A549 (cell line): ENCODE measurements around the gene NQO2. TPM values are rescaled to one million over a fixed set of nuclear protein-coding genes. Genes with fewer than 3 reads are reported as not detected.

Experiments used
- ATOH8 ChIP-seq: fragments of 250-450 bp; sonication (Bioruptor Pico); IDR thresholded peaks from 2 replicates; pipeline ENCODE4 v1.5.0; 2020; ENCODE audit warnings: low read depth, mild to moderate bottlenecking, moderate library complexity
- BCL3 ChIP-seq: fragments of >200 bp; sonication (Bioruptor Twin); formaldehyde crosslinking; IDR thresholded peaks from 3 replicates; pipeline ENCODE4 v1.6.1; 2016
- BHLHE40 ChIP-seq: IDR thresholded peaks from 2 replicates; pipeline ENCODE4 v1.6.1; 2012; ENCODE audit warnings: low read depth, low read length, inconsistent platforms
- CBX2 ChIP-seq: fragments of 200-600 bp; sonication (generic); IDR thresholded peaks from 2 replicates; pipeline ENCODE4 v1.6.1; 2016; ENCODE audit warnings: low read depth, mild to moderate bottlenecking, borderline replicate concordance
- CBX8 ChIP-seq: fragments of 200-600 bp; sonication (generic); IDR thresholded peaks from 2 replicates; pipeline ENCODE4 v1.6.1; 2016
- CEBPB ChIP-seq, 2 experiments: fragments of >200 bp in 1 of 2; sonication (Bioruptor Twin) in 1 of 2; formaldehyde crosslinking in 1 of 2; IDR thresholded peaks; 2 replicates each; pipeline ENCODE4 v1.6.1; 2012 to 2016
- CHD4 ChIP-seq: fragments of 200-600 bp; sonication (generic); IDR thresholded peaks from 2 replicates; pipeline ENCODE4 v1.6.1; 2016; ENCODE audit warnings: antibody characterized with exemption, mild to moderate bottlenecking, borderline replicate concordance
- EHF ChIP-seq: fragments of 250-450 bp; sonication (Bioruptor Pico); IDR thresholded peaks from 2 replicates; pipeline ENCODE4 v1.5.0; 2020; ENCODE audit warnings: mild to moderate bottlenecking
- EHMT2 ChIP-seq: fragments of 200-600 bp; sonication (generic); IDR thresholded peaks from 2 replicates; pipeline ENCODE4 v1.6.1; 2016; ENCODE audit warnings: antibody characterized with exemption, low read depth, mild to moderate bottlenecking, moderate library complexity
- ESRRA ChIP-seq: fragments of 150-350 bp; IDR thresholded peaks from 2 replicates; pipeline ENCODE4 v1.6.1; 2014; ENCODE audit warnings: mild to moderate bottlenecking, low read length, borderline replicate concordance
- FOSB ChIP-seq: fragments of 250-450 bp; sonication (Bioruptor Pico); IDR thresholded peaks from 2 replicates; pipeline ENCODE4 v1.5.0; 2020; ENCODE audit warnings: mild to moderate bottlenecking, moderate library complexity
- FOXS1 ChIP-seq: fragments of 250-450 bp; sonication (Bioruptor Pico); IDR thresholded peaks from 2 replicates; pipeline ENCODE4 v1.5.0; 2020; ENCODE audit warnings: mild to moderate bottlenecking, moderate library complexity
- GATA3 ChIP-seq: IDR thresholded peaks from 2 replicates; pipeline ENCODE4 v1.6.1; 2012; ENCODE audit warnings: borderline replicate concordance
- HMGXB4 ChIP-seq: fragments of 250-450 bp; sonication (Bioruptor Pico); IDR thresholded peaks from 2 replicates; pipeline ENCODE4 v1.5.0; 2021; ENCODE audit warnings: mild to moderate bottlenecking, moderate library complexity, borderline replicate concordance
- HOXB13 ChIP-seq: fragments of 250-450 bp; sonication (Bioruptor Pico); IDR thresholded peaks from 2 replicates; pipeline ENCODE4 v1.5.0; 2020; ENCODE audit warnings: low read depth, mild to moderate bottlenecking, moderate library complexity
- HOXB5 ChIP-seq: fragments of 250-450 bp; sonication (Bioruptor Pico); IDR thresholded peaks from 2 replicates; pipeline ENCODE4 v1.5.0; 2020; ENCODE audit warnings: mild to moderate bottlenecking, moderate library complexity
- JUN ChIP-seq, 2 experiments: fragments of >200 bp; sonication (Bioruptor Twin); formaldehyde crosslinking; IDR thresholded peaks; 2 replicates in 1 of 2; 3 replicates in 1 of 2; pipeline ENCODE4 v1.6.1; 2016 to 2017
- JUNB ChIP-seq: fragments of >200 bp; sonication (Bioruptor Twin); formaldehyde crosslinking; IDR thresholded peaks from 2 replicates; pipeline ENCODE4 v1.6.1; 2016
- KDM1A ChIP-seq: fragments of 200-600 bp; sonication (generic); IDR thresholded peaks from 2 replicates; pipeline ENCODE4 v1.6.1; 2016; ENCODE audit warnings: low read depth, mild to moderate bottlenecking
- KDM5A ChIP-seq: fragments of 200-600 bp; sonication (generic); IDR thresholded peaks from 2 replicates; pipeline ENCODE4 v1.6.1; 2016; ENCODE audit warnings: antibody characterized with exemption, mild to moderate bottlenecking
- MAFK ChIP-seq: fragments of 450-650 bp; IDR thresholded peaks from 2 replicates; pipeline ENCODE4 v1.6.1; 2014; ENCODE audit not compliant: partially characterized antibody
- MAZ ChIP-seq: fragments of 150-350 bp; IDR thresholded peaks from 2 replicates; pipeline ENCODE4 v1.6.1; 2014; ENCODE audit warnings: antibody characterized with exemption, low read depth, low read length, borderline replicate concordance
- MYC ChIP-seq: IDR thresholded peaks from 2 replicates; pipeline ENCODE4 v1.6.1; 2012; ENCODE audit warnings: mild to moderate bottlenecking, inconsistent platforms, low read length, improper control_type of control experiment, borderline replicate concordance
- PHF8 ChIP-seq: fragments of 200-600 bp; sonication (generic); IDR thresholded peaks from 2 replicates; pipeline ENCODE4 v1.6.1; 2016; ENCODE audit warnings: low read depth, mild to moderate bottlenecking, antibody characterized with exemption, moderate library complexity, borderline replicate concordance
- POLR2A ChIP-seq: IDR thresholded peaks from 2 replicates; pipeline ENCODE4 v1.6.1; 2012; ENCODE audit warnings: mild to moderate bottlenecking, low read length
- RAD21 ChIP-seq, 2 experiments: fragments of >200 bp in 1 of 2; sonication (Bioruptor Twin) in 1 of 2; formaldehyde crosslinking in 1 of 2; IDR thresholded peaks in 1 of 2; conservative IDR thresholded peaks in 1 of 2; 2 replicates in 1 of 2; 3 replicates in 1 of 2; pipeline ENCODE4 v1.6.1; 2012 to 2018; ENCODE audit warnings: inconsistent platforms in 1 of 2
- RARB ChIP-seq: fragments of 250-450 bp; sonication (Bioruptor Pico); IDR thresholded peaks from 2 replicates; pipeline ENCODE4 v1.8.0; 2021; ENCODE audit warnings: mild to moderate bottlenecking, moderate library complexity
- RCOR1 ChIP-seq: fragments of 150-350 bp; IDR thresholded peaks from 2 replicates; pipeline ENCODE4 v1.6.1; 2014; ENCODE audit warnings: antibody characterized with exemption, low read length, low read depth
- REST ChIP-seq: fragments of 200-600 bp; sonication (generic); IDR thresholded peaks from 2 replicates; pipeline ENCODE4 v1.6.1; 2016; ENCODE audit warnings: antibody characterized with exemption, mild to moderate bottlenecking, moderate library complexity
- SMC3 ChIP-seq: fragments of >200 bp; sonication (Bioruptor Twin); formaldehyde crosslinking; IDR thresholded peaks from 3 replicates; pipeline ENCODE4 v1.6.1; 2018; ENCODE audit warnings: inconsistent platforms
- SREBF2 ChIP-seq: fragments of 450-650 bp; IDR thresholded peaks from 2 replicates; pipeline ENCODE4 v1.6.1; 2014; ENCODE audit warnings: mild to moderate bottlenecking, moderate library complexity
- TFCP2L1 ChIP-seq: fragments of 250-450 bp; sonication (Bioruptor Pico); IDR thresholded peaks from 2 replicates; pipeline ENCODE4 v1.5.0; 2021; ENCODE audit warnings: mild to moderate bottlenecking
- TP53 ChIP-seq: fragments of 250-450 bp; sonication (Bioruptor Pico); IDR thresholded peaks from 2 replicates; pipeline ENCODE4 v1.5.0; 2021; ENCODE audit warnings: mild to moderate bottlenecking, moderate library complexity
- USF2 ChIP-seq: fragments of 450-650 bp; IDR thresholded peaks from 2 replicates; pipeline ENCODE4 v1.6.1; 2014; ENCODE audit warnings: antibody characterized with exemption
- ZC3H11A ChIP-seq: fragments of 450-650 bp; IDR thresholded peaks from 2 replicates; pipeline ENCODE4 v1.6.1; 2014; ENCODE audit warnings: antibody characterized with exemption, mild to moderate bottlenecking
- ZNF302 ChIP-seq: fragments of 250-450 bp; sonication (Bioruptor Pico); IDR thresholded peaks from 2 replicates; pipeline ENCODE4 v1.9.0; 2021; ENCODE audit warnings: inconsistent platforms, mild to moderate bottlenecking, moderate library complexity
- ZSCAN20 ChIP-seq: fragments of 250-450 bp; sonication (Bioruptor Pico); IDR thresholded peaks from 2 replicates; pipeline ENCODE4 v1.8.0; 2022; ENCODE audit warnings: mild to moderate bottlenecking, moderate library complexity
- polyA plus RNA-seq, 4 experiments: library from polyadenylated mRNA; depleted of rRNA in 3 of 4; stranded (reverse); fragments of >200 nt; fragmentation: RNase III in 1 of 4; extraction: RNeasy Plus Mini Kit Qiagen cat#74134 plus additional on column Dnase treatment in 1 of 4; gene quantifications; 2 replicates in 3 of 4; 3 replicates in 1 of 4; pipeline ENCODE4 v1.2.3, GENCODE V29; 2011 to 2017

NQO2 gene
- polyA plus RNA-seq, 2 of the 4 experiments (the other 2 are of a cell fraction): 67.2 to 86.5 TPM

- no peak for TF ChIP-seq MAZ
- TF ChIP-seq REST: no peak
- TF ChIP-seq USF2: no peak
- peak; percentile 92 for TF ChIP-seq ZSCAN20 (CRISPR knock-in tag)
- no peak for TF ChIP-seq CHD4
- TF ChIP-seq ESRRA: no peak
- TF ChIP-seq FOXS1 (CRISPR knock-in tag): peak; percentile 75; the same call in 1 of the 2 replicates
- peak; percentile 58; the same call in 1 of the 2 replicates for TF ChIP-seq TFCP2L1 (CRISPR knock-in tag)
- TF ChIP-seq ZC3H11A: no peak
- no peak for TF ChIP-seq BCL3
- no peak for TF ChIP-seq CBX8
- no peak for TF ChIP-seq BHLHE40
- peak; percentile 83 for TF ChIP-seq ZNF302
- peak; percentile 56; the same call in 1 of the 2 replicates for TF ChIP-seq FOSB (CRISPR knock-in tag)
- TF ChIP-seq ATOH8 (CRISPR knock-in tag): peak; percentile 97
- no peak for TF ChIP-seq RCOR1
- 0 out of 2 replicates have a peak, but pooled peaks have one; percentile 41 for TF ChIP-seq HMGXB4 (CRISPR knock-in tag)
- no peak for TF ChIP-seq CBX2
- TF ChIP-seq GATA3: no peak
- no peak for TF ChIP-seq SMC3
- peak; percentile 94 for TF ChIP-seq HOXB13 (CRISPR knock-in tag)
- TF ChIP-seq KDM5A: no peak
- TF ChIP-seq KDM1A: no peak
- TF ChIP-seq RARB (CRISPR knock-in tag): no peak
- TF ChIP-seq HOXB5 (CRISPR knock-in tag): peak; percentile 90; the same call in 1 of the 2 replicates
- TF ChIP-seq EHMT2: no peak
- TF ChIP-seq RAD21 (conservative IDR thresholded peaks at IDR 0.05 in 1 of 2, IDR thresholded peaks at IDR 0.05 in 1 of 2): no peak
- no peak for TF ChIP-seq CEBPB (IDR thresholded peaks at IDR 0.05)
- no peak for TF ChIP-seq JUNB
- TF ChIP-seq MAFK: no peak
- TF ChIP-seq SREBF2: no peak
- no peak for TF ChIP-seq JUN (IDR thresholded peaks at IDR 0.05)
- no peak for TF ChIP-seq MYC
- no peak for TF ChIP-seq PHF8
- TF ChIP-seq EHF (CRISPR knock-in tag): peak; percentile 89; the same call in 1 of the 2 replicates
- no peak for TF ChIP-seq POLR2A
- peak; percentile 76; the same call in 1 of the 2 replicates for TF ChIP-seq TP53 (CRISPR knock-in tag)
Observed at GRCh38 chr6:2979819-2980464, 19.8 kb upstream of the NQO2 start (continued).
